GM21737 (cell line): Measurements from ENCODE around the gene EVC2.
"Not testable (repeated sequence)": the region's sequence is repeated elsewhere in the genome, so short reads cannot be mapped to it uniquely, and the experiment has no call there.

ENCODE experiments used
- ATAC-seq: cut with Tn5 transposase; IDR thresholded peaks from one replicate; pipeline ENCODE4 v1.9.1; 2021; ENCODE audit warnings: mild to moderate bottlenecking, moderate library complexity; ENCODE audit not compliant: unreplicated experiment

Gene EVC2

DNA sequence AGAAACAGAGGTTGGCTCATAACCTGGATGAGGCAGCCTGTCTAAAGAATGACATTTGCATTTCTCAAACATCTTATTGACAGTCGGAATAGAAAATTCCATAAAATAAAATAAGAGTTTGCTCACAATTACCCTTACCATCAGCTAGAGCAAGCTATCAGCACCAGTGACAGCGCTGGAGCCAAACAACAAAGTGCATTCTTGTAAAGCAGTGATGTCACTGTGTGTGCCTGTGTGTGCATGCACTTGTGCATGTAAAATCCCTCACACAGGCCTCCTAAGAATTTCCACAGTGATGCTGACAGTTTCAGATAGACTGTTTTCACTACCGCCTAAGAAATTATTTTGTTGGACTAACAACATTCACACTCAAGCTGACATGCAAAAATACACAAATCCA lies 77.6 kb downstream of the EVC2 start:
- no peak for ATAC-seq

DNA sequence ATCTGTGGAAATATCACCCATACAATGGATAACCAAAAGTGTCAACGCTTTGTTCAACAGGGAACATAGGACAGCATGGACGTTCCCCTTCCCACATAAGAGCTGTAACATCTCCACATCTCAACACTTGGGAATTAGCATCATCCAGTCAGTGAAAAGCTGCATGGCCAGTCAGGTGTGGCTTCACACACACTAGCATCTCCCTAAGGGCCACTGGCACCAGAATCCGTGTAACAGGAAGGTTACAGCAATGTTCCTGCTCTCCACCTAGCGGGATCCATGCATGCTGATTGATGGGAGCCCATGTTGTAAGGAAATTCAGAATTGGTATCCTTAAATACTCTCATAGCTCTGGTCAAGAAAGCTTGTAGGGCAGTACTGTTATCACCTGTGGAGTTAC lies 78.8 kb downstream of the EVC2 start:
- no peak for ATAC-seq

DNA sequence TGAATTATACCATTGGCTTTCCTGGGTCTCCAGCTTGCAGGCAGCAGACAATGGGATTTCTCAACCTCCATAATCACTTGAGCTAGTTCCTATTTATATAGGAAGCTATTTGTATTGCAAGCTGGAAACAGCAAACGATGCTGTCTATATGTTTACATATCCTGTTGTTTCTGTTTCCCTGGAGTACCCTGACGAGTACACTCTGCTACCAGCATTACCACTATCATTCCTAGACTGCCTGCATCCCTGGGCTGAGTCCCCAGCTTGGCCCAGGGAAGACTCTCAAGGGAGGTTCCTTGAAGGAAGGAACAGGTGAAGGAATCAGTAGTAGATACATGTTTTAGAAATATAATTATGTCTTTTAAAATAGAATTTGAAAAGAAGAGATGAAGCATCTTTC lies 81.4 kb downstream of the EVC2 start:
- ATAC-seq, result no peak

DNA sequence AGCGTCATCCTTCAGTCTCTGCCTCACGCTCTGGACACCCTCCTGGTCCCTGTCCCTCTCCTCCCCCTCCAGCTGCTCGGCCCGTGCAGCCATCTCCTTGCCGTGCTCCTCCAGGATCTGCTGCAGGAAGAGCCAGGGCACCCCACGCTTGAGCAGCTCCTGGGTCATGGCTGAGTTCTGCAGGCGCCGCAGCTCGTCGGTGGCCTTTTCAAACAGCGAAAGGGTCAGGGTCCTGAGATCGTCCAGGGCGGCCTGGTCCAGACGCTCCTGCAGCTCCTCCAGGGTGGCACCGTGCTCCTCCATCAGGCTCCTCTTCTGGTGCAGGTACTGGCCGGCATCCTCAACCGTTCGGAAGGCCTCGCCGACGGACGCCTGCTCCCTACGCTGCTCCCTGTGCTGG lies 85.8 kb downstream of the EVC2 start:
- ATAC-seq, result no peak

DNA sequence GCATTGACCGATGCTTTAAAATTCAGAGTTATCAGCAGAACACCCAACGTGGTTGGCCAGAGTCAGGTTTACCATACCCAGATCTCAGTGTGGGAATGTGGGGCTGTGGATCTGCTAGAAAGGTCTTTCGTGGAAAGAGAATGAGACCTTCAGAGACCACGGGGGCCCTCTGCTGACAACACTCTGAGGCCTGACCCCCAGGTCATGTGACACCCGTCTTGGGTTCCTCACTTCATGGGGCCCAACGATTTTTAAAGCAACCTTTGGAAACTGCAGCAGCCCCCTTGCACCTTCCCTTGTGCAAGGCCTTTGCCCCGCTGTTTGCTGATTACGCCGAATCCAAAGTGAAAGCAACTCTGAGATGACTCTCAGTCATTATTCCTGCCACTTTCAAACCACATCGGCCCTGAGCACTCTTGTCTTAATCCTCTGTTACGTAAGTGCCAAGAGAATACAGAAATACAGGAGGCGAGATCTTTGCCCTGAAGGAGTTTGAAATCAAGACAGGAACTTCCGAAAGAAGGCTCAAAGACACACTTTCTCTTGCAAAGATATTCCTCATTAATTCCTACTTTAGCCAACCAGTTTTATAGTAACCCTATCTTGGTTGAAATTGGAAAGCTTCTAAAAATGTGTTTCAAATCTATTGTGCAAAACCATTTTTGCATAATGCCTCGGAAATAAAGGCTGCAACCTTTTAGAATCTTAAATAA lies 88.3 kb downstream of the EVC2 start:
- no peak for ATAC-seq

DNA sequence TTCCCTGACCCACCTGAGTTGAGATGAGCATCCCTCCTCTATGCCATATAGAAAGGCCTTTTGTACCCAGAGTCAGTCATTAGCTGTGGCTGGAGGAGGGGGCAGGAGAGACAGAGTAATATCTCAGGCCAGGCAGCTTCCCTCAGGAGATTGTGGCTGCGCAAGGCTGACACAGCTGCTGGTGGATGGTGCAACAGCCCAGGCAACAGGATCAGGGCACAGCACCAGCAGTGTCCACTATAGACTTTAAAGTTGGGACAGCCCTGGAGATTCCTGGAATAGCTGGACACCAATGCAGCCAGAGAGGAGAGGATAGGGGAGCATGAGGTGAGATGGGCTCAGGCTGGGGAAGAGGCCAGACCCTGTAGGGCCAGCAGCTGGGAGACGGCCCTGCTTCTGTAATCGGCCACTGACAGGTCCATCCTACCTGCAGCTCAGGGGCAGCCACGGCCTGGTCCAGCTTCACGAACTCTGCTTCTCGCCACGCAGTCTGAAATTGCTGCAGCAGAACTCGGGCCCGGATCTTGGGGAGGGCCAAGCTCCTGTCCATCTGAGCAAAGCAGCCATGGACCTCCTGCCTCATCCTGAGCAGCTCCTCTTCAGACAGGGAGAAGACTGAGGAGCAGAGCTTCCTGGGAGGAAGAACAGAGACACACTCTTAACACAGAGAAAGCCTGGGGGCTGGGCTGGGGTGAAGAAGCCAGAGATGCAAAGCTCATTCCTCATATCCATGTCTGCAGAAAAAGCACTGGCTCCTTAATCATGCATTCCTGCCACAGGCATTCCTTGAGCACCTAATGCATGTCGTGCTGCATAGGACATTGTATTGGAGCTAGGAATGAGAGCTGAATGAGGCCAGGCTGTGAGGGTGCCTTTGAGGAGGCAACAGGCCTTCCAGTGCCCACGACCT lies 90.1 kb downstream of the EVC2 start:
- ATAC-seq, result no peak

DNA sequence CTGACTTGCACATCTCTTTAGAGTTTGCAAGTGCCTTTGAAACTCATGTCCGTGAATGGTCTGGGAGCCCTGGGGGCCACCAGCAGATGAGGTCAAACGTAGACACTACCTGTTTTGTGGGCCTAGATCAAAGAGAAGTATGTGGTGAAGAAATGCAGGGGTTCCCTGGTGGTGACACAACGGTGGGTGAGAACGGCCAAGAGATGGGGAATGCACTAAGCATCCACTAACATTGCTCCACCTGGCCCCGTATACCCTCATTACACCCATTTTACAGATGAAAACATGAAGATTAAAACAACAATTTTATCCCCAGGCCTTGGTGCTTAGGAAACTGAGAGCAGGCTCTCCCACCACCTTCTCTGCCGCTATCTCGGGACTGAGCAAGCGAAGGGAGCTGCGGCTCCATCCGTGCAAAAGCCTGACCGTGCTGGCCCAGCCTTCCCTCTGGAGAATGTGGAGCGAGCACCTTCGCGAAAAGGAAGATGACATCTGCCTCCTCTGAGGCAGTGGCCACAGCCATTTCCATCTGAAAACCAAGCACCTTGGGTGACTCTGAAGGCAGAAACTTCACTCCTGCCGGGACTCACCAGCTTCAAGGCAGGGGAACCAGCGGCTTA lies 91.9 kb downstream of the EVC2 start:
- no peak for ATAC-seq

DNA sequence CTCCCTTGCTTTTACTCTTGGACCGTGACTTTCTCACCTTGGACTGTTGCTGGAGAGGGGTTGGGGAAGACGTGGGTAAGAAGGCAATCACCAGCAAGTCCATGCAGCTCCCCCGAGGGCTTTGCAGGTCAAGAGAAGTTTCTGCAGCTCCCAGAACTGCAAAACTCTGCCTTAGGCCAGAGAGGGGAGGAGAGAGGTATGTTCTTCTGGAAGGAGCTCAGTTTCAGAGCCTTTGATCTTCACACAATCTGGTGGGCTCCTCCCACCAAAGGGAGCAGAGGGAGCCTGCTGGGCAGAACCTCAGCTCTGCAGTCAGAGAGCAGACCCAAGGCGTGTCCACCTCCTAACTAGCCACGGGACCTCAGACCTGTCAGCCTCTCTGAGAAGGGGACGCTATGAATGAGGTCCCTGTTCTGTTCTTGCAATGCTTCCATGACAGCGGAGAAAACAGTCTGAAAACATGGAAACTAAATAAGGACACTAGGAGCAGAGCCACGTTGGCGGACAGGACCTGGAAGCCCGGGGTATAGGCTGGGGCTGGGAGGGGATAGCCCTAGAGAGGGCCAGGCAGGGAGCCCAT lies 92.8 kb downstream of the EVC2 start:
- no peak for ATAC-seq

DNA sequence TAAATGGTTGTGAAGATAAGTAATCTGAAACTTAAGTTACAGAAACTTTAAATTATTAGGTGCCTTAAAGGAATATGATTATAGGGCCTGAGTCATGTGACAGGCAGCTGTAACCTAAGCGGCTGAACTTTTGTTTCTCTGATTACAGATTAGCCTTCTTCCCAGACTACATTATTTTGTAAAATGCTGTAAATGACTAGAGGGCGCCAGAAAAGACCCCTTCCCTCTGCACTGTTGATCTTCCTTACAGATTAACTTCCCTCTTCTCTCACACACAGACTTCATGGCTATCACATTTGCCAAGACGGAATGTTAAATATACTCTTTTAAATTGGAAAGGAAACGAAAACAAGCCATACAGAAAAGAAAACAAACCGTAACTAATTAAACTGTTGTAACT lies 96.6 kb downstream of the EVC2 start:
- no peak for ATAC-seq

DNA sequence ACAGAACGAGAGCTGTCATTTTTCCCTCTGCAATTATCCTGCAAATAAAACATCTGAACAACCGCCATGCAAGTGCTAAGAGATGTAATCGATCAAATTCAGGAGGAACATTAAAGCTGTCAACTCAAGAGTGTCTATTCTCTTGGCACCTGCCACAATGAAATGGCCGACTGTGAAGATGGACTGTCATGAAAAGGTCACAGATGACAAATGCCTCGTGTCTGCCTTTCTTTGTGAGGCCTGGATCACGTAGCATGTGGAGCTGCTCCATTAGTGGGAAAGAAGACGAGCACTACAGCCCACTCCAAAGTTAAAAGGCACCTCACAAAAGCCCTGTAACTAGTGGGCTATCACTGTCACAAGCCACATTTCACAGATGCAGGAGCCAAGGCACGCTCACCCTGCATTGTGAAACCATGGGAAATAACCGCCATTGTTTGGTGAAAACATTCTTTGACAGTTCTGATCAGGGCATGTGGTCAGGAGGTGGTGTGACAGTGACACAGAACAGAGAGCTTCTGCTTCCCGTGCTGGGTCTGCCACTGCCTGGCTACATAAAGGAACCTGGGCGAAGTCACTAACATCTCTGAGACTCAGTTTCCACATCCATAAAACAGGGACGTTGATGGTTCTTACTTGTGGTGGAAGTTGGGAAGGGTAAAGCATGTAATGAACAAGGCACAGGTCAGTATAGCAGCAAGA lies 98.9 kb downstream of the EVC2 start:
- no peak for ATAC-seq

DNA sequence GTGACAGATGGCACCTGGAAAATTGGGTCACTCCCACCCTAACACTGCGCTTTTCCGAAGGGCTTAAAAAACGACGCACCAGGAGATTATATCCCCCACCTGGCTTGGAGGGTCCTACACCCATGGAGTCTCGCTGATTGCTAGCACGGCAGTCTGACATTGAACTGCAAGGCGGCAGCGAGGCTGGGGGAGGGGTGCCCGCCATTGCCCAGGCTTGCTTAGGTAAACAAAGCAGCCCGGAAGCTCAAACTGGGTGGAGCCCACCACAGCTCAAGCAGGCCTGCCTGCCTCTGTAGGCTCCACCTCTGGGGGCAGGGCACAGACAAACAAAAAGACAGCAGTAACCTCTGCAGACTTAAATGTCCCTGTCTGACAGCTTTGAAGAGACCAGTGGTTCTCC lies 114.5 kb downstream of the EVC2 start:
- ATAC-seq, result not testable (repeated sequence)

DNA sequence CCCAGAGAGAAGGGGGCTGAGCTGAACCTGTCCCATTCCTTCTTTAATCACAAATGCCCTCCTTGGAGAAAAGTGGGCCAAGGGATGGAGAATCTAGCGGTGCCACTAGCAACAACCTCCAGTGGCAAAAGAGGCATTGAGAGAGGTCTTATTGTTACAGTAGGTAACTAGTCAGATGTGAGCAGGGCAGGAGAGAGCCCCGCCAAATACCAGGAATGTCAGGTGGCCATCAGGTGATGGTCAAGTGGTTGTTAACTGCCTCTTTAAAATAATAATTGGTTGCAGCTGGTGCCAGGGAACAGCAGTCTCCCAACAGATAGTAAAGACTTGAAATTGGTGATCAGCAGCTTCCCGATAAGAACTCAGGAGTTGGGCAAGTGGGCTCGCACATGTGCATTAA lies 116.1 kb downstream of the EVC2 start:
- no peak for ATAC-seq

DNA sequence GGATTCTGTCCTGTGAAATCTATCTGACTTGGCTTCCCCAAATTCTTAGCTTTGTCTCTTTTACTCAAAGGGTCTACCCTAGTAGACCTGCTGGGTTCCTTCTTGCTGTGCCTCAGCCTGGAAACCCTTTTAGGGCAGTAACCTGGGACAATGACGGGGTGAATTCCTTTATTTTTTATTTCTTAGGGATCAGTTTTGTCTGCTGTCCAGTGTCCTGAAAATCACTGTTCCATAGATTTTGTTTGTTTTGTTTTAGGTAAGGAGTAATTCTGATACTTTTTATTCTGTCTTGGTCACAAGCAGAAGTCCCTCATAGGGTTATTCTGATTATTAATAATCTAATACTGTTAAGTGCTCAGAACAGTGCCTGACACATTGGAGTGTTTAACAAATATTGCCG lies 118.9 kb downstream of the EVC2 start:
- ATAC-seq, result no peak

DNA sequence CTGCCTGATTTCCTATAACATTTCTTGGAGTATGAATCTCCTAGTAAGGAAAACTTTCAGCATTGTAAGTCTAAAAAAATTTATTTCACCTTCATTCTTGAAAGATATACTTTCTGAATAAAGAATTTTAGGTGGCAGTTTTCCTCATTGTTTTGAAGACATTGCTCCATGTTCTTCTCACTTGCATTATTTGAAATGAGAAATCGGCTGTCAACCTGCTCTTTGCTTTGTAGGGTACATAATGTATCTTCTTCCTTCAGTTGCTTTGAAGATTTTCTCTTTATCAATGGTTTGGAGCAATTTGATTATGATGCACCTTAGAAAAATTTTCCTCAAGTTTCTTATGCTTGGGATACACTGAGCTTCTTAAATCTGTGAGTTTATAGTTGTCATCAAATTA lies 120.3 kb downstream of the EVC2 start:
- ATAC-seq, result no peak

DNA sequence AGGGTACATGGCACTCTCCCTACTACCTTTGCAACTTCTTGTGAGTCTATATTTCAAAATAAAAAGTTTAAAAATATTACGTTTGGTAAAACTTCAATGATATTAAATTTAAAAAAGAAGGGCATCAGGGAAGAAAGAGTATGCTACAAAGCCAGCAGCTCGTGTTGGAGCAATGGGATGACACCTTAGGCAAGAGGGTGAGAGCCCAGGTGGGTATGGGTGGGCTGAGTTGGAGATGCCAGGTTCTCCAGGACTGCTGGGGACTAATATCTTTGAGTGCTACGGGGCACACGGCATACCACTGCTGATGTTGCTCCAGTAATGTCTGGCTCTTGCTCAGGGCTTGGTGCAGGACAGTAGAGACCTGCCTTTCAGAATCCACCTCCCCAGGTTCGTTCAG lies 132.4 kb downstream of the EVC2 start:
- ATAC-seq, result no peak

DNA sequence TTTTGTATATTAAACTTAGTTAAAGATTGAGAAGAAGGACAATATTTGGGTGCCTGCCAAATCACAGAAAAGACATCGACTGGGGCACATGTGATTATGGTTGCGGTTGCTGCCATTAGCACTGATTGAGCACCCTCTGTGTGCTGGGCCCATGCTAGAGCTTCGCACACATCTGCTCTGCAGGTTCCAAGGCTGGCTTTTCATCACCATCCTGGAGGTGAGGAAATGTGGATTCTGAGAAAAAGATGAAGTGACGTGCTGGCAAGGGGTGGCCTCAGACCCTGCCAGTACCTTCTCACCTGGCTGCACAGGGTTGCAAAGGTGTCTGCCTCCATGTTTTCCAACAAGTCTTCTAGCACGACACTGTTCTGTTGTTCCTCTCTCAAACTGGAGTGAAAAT lies 134.0 kb downstream of the EVC2 start:
- no peak for ATAC-seq

DNA sequence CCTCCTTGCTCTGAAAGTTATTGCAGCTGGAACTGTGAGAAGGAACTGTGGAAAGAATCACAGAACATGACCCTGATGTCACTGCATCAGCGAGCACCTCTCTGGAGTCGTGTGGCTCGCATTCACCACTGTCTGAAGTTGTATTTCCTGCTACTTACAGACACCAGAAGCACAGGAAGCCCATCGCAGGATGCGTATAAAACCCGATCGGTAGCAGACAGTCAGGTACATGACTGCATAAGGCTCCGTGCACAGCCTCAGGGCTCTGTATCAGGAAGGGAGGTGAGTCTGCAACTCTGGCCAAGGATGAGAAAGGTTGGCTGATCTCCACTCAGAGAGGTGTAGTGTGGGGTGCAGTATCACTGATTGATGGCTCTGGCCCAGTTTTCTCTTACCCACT lies 134.4 kb downstream of the EVC2 start:
- no peak for ATAC-seq

DNA sequence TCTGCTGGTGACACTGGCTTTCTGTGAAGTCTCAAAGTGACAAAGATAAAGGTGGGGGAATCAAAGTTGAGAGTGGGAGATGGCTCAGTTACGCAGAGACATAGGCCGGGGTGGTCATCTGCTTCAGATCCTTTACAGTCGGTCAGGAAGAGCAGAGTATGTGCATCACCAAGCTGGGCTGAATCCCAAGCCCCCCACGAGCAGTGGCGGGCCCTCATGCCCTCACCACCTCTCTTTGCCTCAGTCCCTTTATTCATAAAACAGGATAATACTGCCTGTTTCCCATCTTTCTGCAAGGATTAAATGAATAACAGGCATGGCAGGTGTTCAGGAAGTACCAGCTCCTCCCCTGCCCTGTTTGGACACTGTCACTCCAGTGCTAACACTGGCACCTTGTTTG lies 135.6 kb downstream of the EVC2 start:
- ATAC-seq, result no peak

DNA sequence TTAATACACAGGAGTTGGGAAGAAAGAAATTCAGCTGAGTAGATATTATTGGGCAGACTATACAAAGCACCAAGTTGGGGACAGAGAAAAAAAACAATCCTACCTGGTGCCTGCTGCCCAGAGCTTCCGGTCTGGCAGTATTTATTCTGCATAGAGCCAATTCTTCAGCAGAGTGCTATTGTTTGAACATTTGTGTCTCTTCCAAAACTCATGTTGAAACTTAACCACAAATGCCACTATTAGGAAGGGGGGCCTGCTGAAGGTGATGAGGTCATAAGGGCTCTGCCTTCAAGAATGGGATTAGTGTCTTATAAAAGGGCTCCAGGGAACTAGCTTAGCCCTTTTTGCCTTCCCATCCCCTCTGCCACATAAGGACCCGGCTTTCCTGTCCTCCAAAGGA lies 136.2 kb downstream of the EVC2 start:
- ATAC-seq, result no peak

DNA sequence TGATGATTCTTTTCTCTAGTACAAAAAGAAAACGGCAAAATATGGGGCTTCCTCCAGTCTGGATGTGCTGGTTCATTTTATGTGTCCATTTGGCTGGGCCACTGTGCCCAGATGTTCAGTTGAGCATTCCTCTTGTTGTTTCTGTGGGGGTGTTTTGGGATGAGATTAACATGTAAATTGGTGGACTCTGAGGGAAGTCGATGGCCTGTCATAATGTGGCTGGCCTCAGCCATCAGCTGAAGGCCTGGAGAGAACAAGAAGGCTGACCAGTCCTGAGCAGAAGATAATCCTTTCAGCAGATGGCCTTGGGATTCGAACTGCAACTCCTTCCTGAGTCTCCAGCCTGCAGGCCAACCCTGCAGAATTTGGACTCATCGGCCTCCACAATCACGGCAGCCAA lies 136.7 kb downstream of the EVC2 start:
- ATAC-seq, result no peak

DNA sequence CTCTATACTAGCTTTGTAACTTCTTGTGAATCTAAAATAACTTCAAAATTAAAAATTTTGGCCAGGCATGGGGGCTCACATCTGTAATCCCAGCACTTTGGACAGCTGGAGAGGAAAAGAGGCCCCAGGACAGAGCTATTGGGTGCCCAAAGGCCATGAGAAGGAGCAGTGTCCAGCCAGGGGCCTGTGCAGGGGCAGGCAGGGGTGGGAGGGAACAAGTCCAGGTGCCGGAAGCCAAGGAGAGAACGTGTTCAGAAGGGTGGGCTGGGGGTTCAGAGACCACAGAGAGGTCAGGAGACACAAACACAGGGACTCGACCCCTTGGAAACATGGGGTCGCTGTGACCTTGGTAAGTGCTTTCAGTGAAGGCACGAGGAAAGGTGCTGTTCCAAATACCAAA lies 138.9 kb downstream of the EVC2 start:
- no peak for ATAC-seq
